ENCODE measurements around the gene NENF.
"Not testable (repeated sequence)": the region's sequence is repeated elsewhere in the genome, so short reads cannot be mapped to it uniquely, and the experiment has no call there.

Gene NENF

GRCh38 chr1:212470059-212470458 is 37.3 kb downstream of the NENF start:
- no peak overlapping the region for H3K9ac ChIP-seq (ENCODE audit: low read depth in 1 of 2, low read length in 2 of 2)
- H3K4me1 ChIP-seq (ENCODE audit: control insufficient read depth in 2 of 2, insufficient read depth in 2 of 2, low read length in 2 of 2): no peaks in the 10 kb centered on the region
- peak overlapping the region; percentile 21 to 38 for H3K27ac ChIP-seq (ENCODE audit: low read depth in 2 of 2, low read length in 2 of 2)
- H3K9me3 ChIP-seq (ENCODE audit: control insufficient read depth in 2 of 2, low read length in 2 of 2): no peaks in the 10 kb centered on the region
- H3K4me3 ChIP-seq (ENCODE audit: low read length in 2 of 2): no peak overlapping the region
- no peaks in the 10 kb centered on the region for H3K36me3 ChIP-seq (ENCODE audit: control insufficient read depth in 2 of 2, insufficient read depth in 2 of 2, low read length in 2 of 2)
- H3K27me3 ChIP-seq (ENCODE audit: control insufficient read depth in 2 of 2, insufficient read depth in 2 of 2, low read length in 2 of 2): no peaks in the 10 kb centered on the region

GRCh38 chr1:212471286-212471685 is 38.6 kb downstream of the NENF start:
- H3K4me1 ChIP-seq (ENCODE audit: control insufficient read depth in 2 of 2, insufficient read depth in 2 of 2, low read length in 2 of 2): no peaks in the 10 kb centered on the region
- no peaks in the 10 kb centered on the region for H3K9me3 ChIP-seq (ENCODE audit: control insufficient read depth in 2 of 2, low read length in 2 of 2)

GRCh38 chr1:212471891-212472675 is 39.4 kb downstream of the NENF start:
- Histone ChIP-seq H3K27ac (ENCODE audit: low read depth in 2 of 2, low read length in 2 of 2) (no peak overlapping the region), H3K9me3 (ENCODE audit: control insufficient read depth in 2 of 2, low read length in 2 of 2) (no peaks in the 10 kb centered on the region), H3K27me3 (ENCODE audit: control insufficient read depth in 2 of 2, insufficient read depth in 2 of 2, low read length in 2 of 2) (no peaks in the 10 kb centered on the region), H3K9ac (ENCODE audit: low read depth in 1 of 2, low read length in 2 of 2) (no peak overlapping the region), H3K36me3 (ENCODE audit: control insufficient read depth in 2 of 2, insufficient read depth in 2 of 2, low read length in 2 of 2) (no peaks in the 10 kb centered on the region), H3K4me1 (ENCODE audit: control insufficient read depth in 2 of 2, insufficient read depth in 2 of 2, low read length in 2 of 2) (peaks cover 0 to 2% of the 10 kb centered on the region in 2 donors), H3K4me3 (ENCODE audit: low read length in 2 of 2) (no peak overlapping the region)

More at GRCh38 chr1:212471286-212471685, 38.6 kb downstream of the NENF start:
- H3K36me3 ChIP-seq (ENCODE audit: control insufficient read depth in 2 of 2, insufficient read depth in 2 of 2, low read length in 2 of 2): no peaks in the 10 kb centered on the region
- no peaks in the 10 kb centered on the region for H3K27me3 ChIP-seq (ENCODE audit: control insufficient read depth in 2 of 2, insufficient read depth in 2 of 2, low read length in 2 of 2)
- no peak overlapping the region for H3K9ac ChIP-seq (ENCODE audit: low read depth in 1 of 2, low read length in 2 of 2)
- no peak overlapping the region for H3K4me3 ChIP-seq (ENCODE audit: low read length in 2 of 2)
- H3K27ac ChIP-seq (ENCODE audit: low read depth in 2 of 2, low read length in 2 of 2): no peak overlapping the region

- Histone ChIP-seq H3K4me1 (ENCODE audit: control insufficient read depth in 2 of 2, insufficient read depth in 2 of 2, low read length in 2 of 2) (peaks cover 6 to 14% of the 10 kb centered on the region in 2 donors), H3K27me3 (ENCODE audit: control insufficient read depth in 2 of 2, insufficient read depth in 2 of 2, low read length in 2 of 2) (no peaks in the 10 kb centered on the region), H3K9me3 (ENCODE audit: control insufficient read depth in 2 of 2, low read length in 2 of 2) (no peaks in the 10 kb centered on the region), H3K36me3 (ENCODE audit: control insufficient read depth in 2 of 2, insufficient read depth in 2 of 2, low read length in 2 of 2) (no peaks in the 10 kb centered on the region), H3K4me3 (ENCODE audit: low read length in 2 of 2) (no peak overlapping the region), H3K27ac (ENCODE audit: low read depth in 2 of 2, low read length in 2 of 2) (no peak overlapping the region), H3K9ac (ENCODE audit: low read depth in 1 of 2, low read length in 2 of 2) (no peak overlapping the region)
These were observed 41.0 kb downstream of the NENF start for GRCh38 chr1:212473729-212474128.

GRCh38 chr1:212475151-212475550 is 42.4 kb downstream of the NENF start:
- no peak overlapping the region for H3K9ac ChIP-seq (ENCODE audit: low read depth in 1 of 2, low read length in 2 of 2)

GRCh38 chr1:212475831-212476230 is 43.1 kb downstream of the NENF start:
- not testable (repeated sequence) for H3K4me3 ChIP-seq (ENCODE audit: low read length in 2 of 2); H3K9me3 ChIP-seq (ENCODE audit: control insufficient read depth in 2 of 2, low read length in 2 of 2); H3K27ac ChIP-seq (ENCODE audit: low read depth in 2 of 2, low read length in 2 of 2); H3K9ac ChIP-seq (ENCODE audit: low read depth in 1 of 2, low read length in 2 of 2); H3K27me3 ChIP-seq (ENCODE audit: control insufficient read depth in 2 of 2, insufficient read depth in 2 of 2, low read length in 2 of 2); H3K36me3 ChIP-seq (ENCODE audit: control insufficient read depth in 2 of 2, insufficient read depth in 2 of 2, low read length in 2 of 2)
- H3K4me1 ChIP-seq (ENCODE audit: control insufficient read depth in 2 of 2, insufficient read depth in 2 of 2, low read length in 2 of 2): peaks cover 6 to 14% of the 10 kb centered on the region in 2 donors

More at GRCh38 chr1:212475151-212475550, 42.4 kb downstream of the NENF start:
- no peaks in the 10 kb centered on the region for H3K27me3 ChIP-seq (ENCODE audit: control insufficient read depth in 2 of 2, insufficient read depth in 2 of 2, low read length in 2 of 2)
- no peaks in the 10 kb centered on the region for H3K9me3 ChIP-seq (ENCODE audit: control insufficient read depth in 2 of 2, low read length in 2 of 2)
- no peak overlapping the region for H3K27ac ChIP-seq (ENCODE audit: low read depth in 2 of 2, low read length in 2 of 2)
- H3K4me3 ChIP-seq (ENCODE audit: low read length in 2 of 2): no peak overlapping the region
- peaks cover 6 to 14% of the 10 kb centered on the region in 2 donors for H3K4me1 ChIP-seq (ENCODE audit: control insufficient read depth in 2 of 2, insufficient read depth in 2 of 2, low read length in 2 of 2)
- no peaks in the 10 kb centered on the region for H3K36me3 ChIP-seq (ENCODE audit: control insufficient read depth in 2 of 2, insufficient read depth in 2 of 2, low read length in 2 of 2)

- Histone ChIP-seq H3K27ac (ENCODE audit: low read depth in 2 of 2, low read length in 2 of 2) (peak overlapping the region; percentile 59 to 84), H3K4me1 (ENCODE audit: control insufficient read depth in 2 of 2, insufficient read depth in 2 of 2, low read length in 2 of 2) (peaks cover 6 to 14% of the 10 kb centered on the region in 2 donors), H3K27me3 (ENCODE audit: control insufficient read depth in 2 of 2, insufficient read depth in 2 of 2, low read length in 2 of 2) (no peaks in the 10 kb centered on the region), H3K36me3 (ENCODE audit: control insufficient read depth in 2 of 2, insufficient read depth in 2 of 2, low read length in 2 of 2) (no peaks in the 10 kb centered on the region), H3K9ac (ENCODE audit: low read depth in 1 of 2, low read length in 2 of 2) (peak overlapping the region; percentile 54 to 56), H3K4me3 (ENCODE audit: low read length in 2 of 2) (peak overlapping the region in 1 of 2 donors; percentile 50), H3K9me3 (ENCODE audit: control insufficient read depth in 2 of 2, low read length in 2 of 2) (no peaks in the 10 kb centered on the region)
These were observed 44.4 kb downstream of the NENF start for GRCh38 chr1:212477014-212477679.

- H3K27ac ChIP-seq (ENCODE audit: low read depth in 2 of 2, low read length in 2 of 2): peak overlapping the region; percentile 59 to 84
- no peaks in the 10 kb centered on the region for H3K36me3 ChIP-seq (ENCODE audit: control insufficient read depth in 2 of 2, insufficient read depth in 2 of 2, low read length in 2 of 2)
- H3K4me1 ChIP-seq (ENCODE audit: control insufficient read depth in 2 of 2, insufficient read depth in 2 of 2, low read length in 2 of 2): peaks cover 6 to 14% of the 10 kb centered on the region in 2 donors
- H3K4me3 ChIP-seq (ENCODE audit: low read length in 2 of 2): peak overlapping the region in 1 of 2 donors; percentile 50
- H3K9ac ChIP-seq (ENCODE audit: low read depth in 1 of 2, low read length in 2 of 2): peak overlapping the region; percentile 54 to 56
- H3K27me3 ChIP-seq (ENCODE audit: control insufficient read depth in 2 of 2, insufficient read depth in 2 of 2, low read length in 2 of 2): no peaks in the 10 kb centered on the region
- H3K9me3 ChIP-seq (ENCODE audit: control insufficient read depth in 2 of 2, low read length in 2 of 2): no peaks in the 10 kb centered on the region
These were observed 45.2 kb downstream of the NENF start for GRCh38 chr1:212477680-212478466.

GRCh38 chr1:212478467-212479025 is 45.8 kb downstream of the NENF start:
- H3K27ac ChIP-seq (ENCODE audit: low read depth in 2 of 2, low read length in 2 of 2): peak overlapping the region; percentile 59 to 84
- no peak overlapping the region for H3K4me3 ChIP-seq (ENCODE audit: low read length in 2 of 2)
- H3K9me3 ChIP-seq (ENCODE audit: control insufficient read depth in 2 of 2, low read length in 2 of 2): no peaks in the 10 kb centered on the region
- peaks cover 6 to 17% of the 10 kb centered on the region in 2 donors for H3K4me1 ChIP-seq (ENCODE audit: control insufficient read depth in 2 of 2, insufficient read depth in 2 of 2, low read length in 2 of 2)
- H3K36me3 ChIP-seq (ENCODE audit: control insufficient read depth in 2 of 2, insufficient read depth in 2 of 2, low read length in 2 of 2): no peaks in the 10 kb centered on the region
- H3K9ac ChIP-seq (ENCODE audit: low read depth in 1 of 2, low read length in 2 of 2): no peak overlapping the region
- no peaks in the 10 kb centered on the region for H3K27me3 ChIP-seq (ENCODE audit: control insufficient read depth in 2 of 2, insufficient read depth in 2 of 2, low read length in 2 of 2)

Data from mucosa of rectum (tissue), 2 donors.